K562 (cell line): ENCODE measurements around the gene NDC1.

ENCODE experiments used
- CCAR2 ChIP-seq: fragments of 200-400 bp; formaldehyde crosslinking; IDR thresholded peaks from 2 replicates; pipeline ENCODE4 v1.6.1; 2017; ENCODE audit warnings: mild to moderate bottlenecking, low read depth, low read length
- CTCF ChIP-seq, 3 experiments: IDR thresholded peaks in 2 of 3; conservative IDR thresholded peaks in 1 of 3; 2 replicates each; pipeline ENCODE4 v1.5.1; 2011 to 2012; ENCODE audit warnings: low read length in 3 of 3, mild to moderate bottlenecking in 3 of 3, control low read depth in 2 of 3, improper control_type of control experiment in 1 of 3, inconsistent platforms in 1 of 3, low read depth in 1 of 3, mixed read lengths in 1 of 3, moderate library complexity in 1 of 3; ENCODE audit not compliant: insufficient read depth in 2 of 3
- USF2 ChIP-seq: sonication (generic); formaldehyde crosslinking; IDR thresholded peaks from 2 replicates; pipeline ENCODE4 v1.5.0; 2020; ENCODE audit warnings: missing genetic modification reagents
- ZKSCAN8 ChIP-seq: fragments of 200-800 bp; sonication (Bioruptor generic); IDR thresholded peaks from 2 replicates; pipeline ENCODE4 v1.6.1; 2016; ENCODE audit warnings: missing genetic modification characterization, missing compliant biosample characterization

GRCh38 chr1:53799141-53799540 lies 39.0 kb downstream of the NDC1 start:
- no peak for TF ChIP-seq CTCF (IDR thresholded peaks at IDR 0.05 in 2 of 3, conservative IDR thresholded peaks at IDR 0.05 in 1 of 3; ENCODE audit: insufficient read depth in 2 of 3, low read depth in 1 of 3, low read length in 3 of 3)
- no peak for TF ChIP-seq CCAR2
- TF ChIP-seq ZKSCAN8 (CRISPR knock-in tag) = no peak
- no peak for TF ChIP-seq USF2 (CRISPR knock-in tag)
